GM19324 (cell line): ENCODE results near the gene SIM2.

Experiments
- ATAC-seq: cut with Tn5 transposase; IDR thresholded peaks from one replicate; pipeline ENCODE4 v1.9.1; 2021; ENCODE audit warnings: mild to moderate bottlenecking, moderate library complexity; ENCODE audit not compliant: unreplicated experiment, low FRiP score

The SIM2 gene

DNA sequence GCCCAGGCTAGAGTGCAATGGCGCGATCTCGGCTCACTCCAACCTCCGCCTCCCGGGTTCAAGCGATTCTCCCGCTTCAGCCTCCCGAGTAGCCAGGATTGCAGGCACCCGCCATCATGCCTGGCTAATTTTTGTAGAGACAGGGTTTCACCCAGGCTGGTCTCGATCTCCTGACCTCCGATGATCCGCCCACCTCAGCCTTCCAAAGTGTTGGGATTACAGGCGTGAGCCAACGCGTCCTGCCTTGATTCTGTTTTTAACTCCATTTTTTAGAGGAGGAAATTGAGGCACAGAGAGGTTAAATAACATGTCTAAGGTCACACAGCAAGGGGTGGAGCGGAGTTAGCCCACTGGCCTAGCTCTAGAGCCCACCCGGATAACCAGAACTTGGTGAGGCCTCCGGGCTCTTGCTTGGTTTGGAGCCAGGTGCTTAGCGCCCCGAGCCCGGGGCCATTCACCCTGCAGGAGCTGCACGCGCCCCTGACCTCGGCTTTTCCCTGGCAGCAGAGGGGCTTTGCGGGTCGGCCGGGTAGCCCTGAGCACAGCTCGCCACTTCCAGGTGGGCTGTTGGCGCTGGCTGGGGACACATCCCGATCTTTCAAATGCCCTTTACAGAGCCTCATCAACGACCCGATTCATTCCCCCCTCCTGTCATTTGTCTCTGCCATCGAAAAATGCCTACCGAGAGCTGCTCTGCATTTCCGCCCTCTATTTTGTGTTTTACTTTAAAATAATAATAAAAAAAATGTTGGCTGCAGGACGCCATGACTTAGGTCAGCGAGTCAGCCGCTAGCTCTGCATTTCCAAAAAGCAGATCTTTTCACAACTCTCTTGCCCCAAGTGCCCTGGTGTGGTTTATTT is 11.2 kb downstream of the SIM2 start:
- no peak for ATAC-seq

DNA sequence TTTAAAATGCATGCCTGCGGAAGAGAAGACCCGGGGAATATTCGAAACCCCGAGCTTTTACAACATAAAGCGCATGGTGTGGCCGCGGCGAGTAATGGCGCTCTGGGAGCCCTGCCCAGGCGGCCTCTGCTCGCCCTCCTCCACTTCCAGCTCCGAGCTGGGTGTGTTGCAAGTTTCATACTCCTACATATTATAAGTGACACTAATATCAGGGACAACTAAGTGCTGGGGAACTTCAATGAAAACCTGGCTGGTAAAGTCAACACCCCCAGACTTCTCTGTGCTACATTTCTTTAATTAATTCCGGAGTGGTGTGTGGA is 11.8 kb downstream of the SIM2 start:
- ATAC-seq = no peak

DNA sequence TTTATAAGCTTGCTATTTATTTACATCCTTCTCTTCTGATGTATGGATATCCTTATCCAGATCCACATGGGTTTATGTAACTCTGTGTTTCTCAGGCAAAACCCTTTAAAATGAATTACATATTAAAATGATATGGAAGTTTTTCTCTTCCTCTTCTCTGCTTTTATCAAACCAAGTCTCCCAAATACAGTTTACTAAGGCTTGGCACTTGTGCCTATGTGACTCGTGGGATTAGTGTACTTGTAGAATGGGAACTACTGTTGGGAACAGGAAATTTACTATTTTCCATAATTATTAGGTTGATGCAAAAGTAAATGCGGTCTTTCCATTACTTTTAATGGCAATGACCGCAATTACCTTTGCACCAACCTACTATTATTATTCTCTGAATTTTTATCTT is 14.8 kb downstream of the SIM2 start:
- ATAC-seq = no peak

DNA sequence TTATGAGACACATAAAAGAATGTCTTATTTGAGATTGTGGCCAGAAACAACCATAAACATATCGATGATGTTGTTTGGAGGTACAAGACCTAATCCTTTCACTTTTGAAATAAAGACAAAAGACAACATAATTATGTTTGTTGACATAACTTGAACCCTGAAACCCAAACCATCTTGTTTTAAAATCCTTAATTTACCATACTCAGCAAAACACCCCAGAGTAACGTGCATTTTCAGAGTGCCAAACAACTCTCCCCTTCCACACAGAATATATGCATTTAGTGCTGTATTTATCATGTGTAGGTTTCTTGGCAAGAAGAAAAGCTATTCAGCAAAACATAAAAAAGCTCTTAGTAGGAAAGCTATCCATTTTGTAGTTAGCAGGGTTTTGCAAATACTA is 17.5 kb downstream of the SIM2 start:
- no peak for ATAC-seq

GRCh38 chr21:36716836-36717235 is 17.9 kb downstream of the SIM2 start:
- no peak for ATAC-seq

DNA sequence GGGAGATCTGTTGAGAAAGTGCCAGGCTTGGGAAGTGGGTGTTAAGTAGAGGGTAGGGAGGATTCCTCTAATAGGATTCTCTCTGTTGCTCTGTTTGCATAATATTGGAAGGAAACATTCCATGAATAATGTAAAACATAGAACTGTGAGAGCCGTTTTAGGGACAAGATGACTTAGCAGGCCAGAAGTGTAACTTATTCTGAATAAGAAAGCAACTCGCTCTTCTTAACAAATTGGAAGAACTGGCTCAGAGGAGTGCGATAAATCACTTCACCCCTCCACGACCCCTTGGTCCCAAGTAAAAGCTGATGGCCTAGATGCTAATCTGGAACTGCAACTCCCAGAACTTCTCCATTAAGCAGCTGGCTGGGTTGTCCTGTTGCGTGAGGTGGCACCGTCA is 19.1 kb downstream of the SIM2 start:
- ATAC-seq = no peak

GRCh38 chr21:36718951-36719501 is 20.1 kb downstream of the SIM2 start:
- ATAC-seq = no peak

GRCh38 chr21:36719614-36720013 is 20.7 kb downstream of the SIM2 start:
- ATAC-seq = no peak

- no peak for ATAC-seq
These were observed 22.9 kb downstream of the SIM2 start for GRCh38 chr21:36721817-36722216.

- no peak for ATAC-seq
These were observed 23.8 kb downstream of the SIM2 start for GRCh38 chr21:36722370-36723368.

DNA sequence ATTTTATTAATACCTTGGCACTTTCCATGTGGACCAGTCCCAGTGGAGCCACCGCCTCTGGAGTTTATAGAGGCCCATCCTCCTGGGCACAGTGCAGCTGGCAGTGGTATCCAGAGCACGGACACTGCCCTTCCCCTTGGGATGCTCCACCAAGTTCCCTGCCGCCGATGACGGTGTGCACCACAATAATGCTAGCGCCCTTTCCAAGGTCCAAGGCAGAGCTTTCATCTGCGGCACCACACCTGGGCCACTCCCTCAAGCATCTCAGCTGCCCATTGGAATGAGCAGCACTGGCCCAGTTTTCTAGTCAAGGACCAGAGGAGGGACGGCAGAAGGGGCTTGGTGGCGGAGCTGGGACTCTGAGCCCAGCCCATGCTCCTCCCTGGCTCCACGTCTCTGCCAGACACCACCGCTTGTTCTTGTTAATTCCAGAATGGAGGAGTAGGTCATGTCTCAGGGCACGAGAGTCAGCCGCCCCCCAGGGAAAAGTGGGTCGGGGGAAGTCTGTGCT is 24.5 kb downstream of the SIM2 start:
- ATAC-seq = no peak

GRCh38 chr21:36724660-36725059 is 25.7 kb downstream of the SIM2 start:
- ATAC-seq = no peak

DNA sequence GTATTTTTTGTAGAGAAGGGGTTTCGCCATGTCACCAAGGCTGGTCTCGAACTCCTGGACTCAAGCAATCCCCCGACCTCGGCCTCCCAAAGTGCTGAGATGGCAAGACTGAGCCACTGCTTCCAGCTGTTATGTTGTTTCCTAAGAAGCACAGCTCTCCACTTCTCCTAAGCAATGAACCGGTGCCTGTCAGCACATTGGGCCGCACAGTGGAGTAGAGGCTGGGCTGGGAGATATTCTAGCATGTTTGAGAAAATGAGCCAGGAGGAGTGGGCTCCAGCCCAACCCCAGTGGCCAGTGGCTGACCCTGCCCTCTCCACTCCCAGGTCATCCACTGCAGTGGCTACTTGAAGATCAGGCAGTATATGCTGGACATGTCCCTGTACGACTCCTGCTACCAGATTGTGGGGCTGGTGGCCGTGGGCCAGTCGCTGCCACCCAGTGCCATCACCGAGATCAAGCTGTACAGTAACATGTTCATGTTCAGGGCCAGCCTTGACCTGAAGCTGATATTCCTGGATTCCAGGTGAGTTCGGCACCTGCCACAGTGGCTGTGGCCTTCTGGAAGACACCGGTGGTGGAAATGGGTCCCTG is 27.0 kb downstream of the SIM2 start:
- no peak for ATAC-seq

- ATAC-seq = no peak
These were observed 29.0 kb downstream of the SIM2 start for GRCh38 chr21:36727866-36728265.

DNA sequence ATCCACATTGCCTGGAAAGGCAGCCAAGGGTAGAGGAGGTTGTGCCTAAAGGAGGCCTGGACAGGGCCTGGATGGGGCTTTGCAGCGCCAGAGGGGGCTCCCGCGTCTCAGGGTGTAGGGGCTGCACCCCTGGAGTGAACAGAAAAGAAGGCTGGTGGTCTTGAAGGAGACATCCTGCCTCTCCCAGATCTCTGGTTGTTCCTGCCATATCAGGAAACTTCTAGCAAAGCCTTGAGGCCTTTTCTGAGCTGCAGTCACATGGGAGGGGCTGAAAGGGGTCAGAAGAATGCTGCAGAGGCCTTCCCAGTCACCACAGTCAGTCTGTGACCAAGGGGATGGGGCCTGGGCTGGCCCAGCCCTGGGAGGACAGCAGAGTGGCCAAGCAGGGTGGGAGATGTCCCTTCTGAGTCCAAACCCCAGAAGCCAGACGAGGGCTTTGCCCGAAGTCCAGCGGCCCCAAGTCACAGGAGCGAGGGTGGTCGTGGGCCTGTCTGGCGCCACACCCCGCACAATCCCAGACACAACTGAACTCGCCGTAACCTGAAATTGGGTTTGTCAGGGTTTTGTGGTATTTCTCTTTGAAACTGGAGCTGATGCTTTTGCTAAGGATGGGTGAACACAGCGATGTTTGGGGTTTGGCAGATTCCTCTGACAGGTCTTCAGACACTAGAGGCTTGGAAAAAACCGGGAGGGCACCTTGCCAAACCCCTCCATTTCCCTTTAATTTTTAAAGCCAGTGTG is 29.6 kb downstream of the SIM2 start:
- ATAC-seq = no peak

GRCh38 chr21:36729310-36729970 is 30.5 kb downstream of the SIM2 start:
- ATAC-seq = no peak

- no peak for ATAC-seq
These were observed 31.7 kb downstream of the SIM2 start for GRCh38 chr21:36730291-36731281.

- no peak for ATAC-seq
These were observed 33.3 kb downstream of the SIM2 start for GRCh38 chr21:36732217-36732616.
